ENCODE data around the gene ZC2HC1B.

DNA sequence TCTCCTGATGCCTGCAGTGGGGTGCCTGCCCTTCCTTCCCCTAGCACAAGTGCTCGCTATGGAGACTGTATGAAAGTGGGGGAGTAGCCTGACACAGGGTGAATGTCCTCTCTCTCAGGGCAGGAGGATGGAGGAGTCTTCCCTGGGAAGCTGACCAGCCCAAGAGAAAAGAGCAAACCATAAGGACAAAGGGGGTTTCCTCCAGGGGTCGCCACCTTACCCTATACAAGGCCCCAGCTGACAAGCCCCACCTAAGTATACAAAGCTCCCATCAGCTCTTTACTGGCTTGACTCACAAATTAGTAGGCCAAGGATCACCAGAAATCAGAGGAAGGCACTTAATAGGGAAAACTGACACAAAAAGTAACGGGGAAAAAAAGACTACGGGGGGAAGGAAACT is 89.6 kb downstream of the ZC2HC1B start:
- TF ChIP-seq, protein P1, sequence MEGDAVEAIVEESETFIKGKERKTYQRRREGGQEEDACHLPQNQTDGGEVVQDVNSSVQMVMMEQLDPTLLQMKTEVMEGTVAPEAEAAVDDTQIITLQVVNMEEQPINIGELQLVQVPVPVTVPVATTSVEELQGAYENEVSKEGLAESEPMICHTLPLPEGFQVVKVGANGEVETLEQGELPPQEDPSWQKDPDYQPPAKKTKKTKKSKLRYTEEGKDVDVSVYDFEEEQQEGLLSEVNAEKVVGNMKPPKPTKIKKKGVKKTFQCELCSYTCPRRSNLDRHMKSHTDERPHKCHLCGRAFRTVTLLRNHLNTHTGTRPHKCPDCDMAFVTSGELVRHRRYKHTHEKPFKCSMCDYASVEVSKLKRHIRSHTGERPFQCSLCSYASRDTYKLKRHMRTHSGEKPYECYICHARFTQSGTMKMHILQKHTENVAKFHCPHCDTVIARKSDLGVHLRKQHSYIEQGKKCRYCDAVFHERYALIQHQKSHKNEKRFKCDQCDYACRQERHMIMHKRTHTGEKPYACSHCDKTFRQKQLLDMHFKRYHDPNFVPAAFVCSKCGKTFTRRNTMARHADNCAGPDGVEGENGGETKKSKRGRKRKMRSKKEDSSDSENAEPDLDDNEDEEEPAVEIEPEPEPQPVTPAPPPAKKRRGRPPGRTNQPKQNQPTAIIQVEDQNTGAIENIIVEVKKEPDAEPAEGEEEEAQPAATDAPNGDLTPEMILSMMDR (IDR thresholded peaks at IDR 0.05), result no peak
- no peak for TF ChIP-seq ZFX (IDR thresholded peaks at IDR 0.05; ENCODE audit: borderline replicate concordance)

Measured in 22Rv1 (cell line).